ENCODE data around the gene NCAPG2.
"Not testable (repeated sequence)": the region's sequence is repeated elsewhere in the genome, so short reads cannot be mapped to it uniquely, and the experiment has no call there.

NCAPG2 gene

GRCh38 chr7:158706710-158707590 is 2.3 kb upstream of the NCAPG2 start:
- 95% methylated on average over 29 of the region's 29 CpGs for WGBS, 2 experiments
- H3K9me3 ChIP-seq (ENCODE audit: control insufficient read depth, low read length), result no peaks in the 10 kb centered on the region
- H3K36me3 ChIP-seq (ENCODE audit: control insufficient read depth, insufficient read depth, low read length), result no peaks in the 10 kb centered on the region
- H3K27ac ChIP-seq (ENCODE audit: insufficient read depth, low read depth, low read length, poor library complexity, severe bottlenecking), result no peak overlapping the region
- no peaks in the 10 kb centered on the region for H3K27me3 ChIP-seq (ENCODE audit: control insufficient read depth, insufficient read depth, low read length, poor library complexity, severe bottlenecking)
- H3K4me3 ChIP-seq (ENCODE audit: insufficient read depth, low read depth, low read length), result no peak overlapping the region
- peaks cover 15% of the 10 kb centered on the region for H3K4me1 ChIP-seq (ENCODE audit: control insufficient read depth, insufficient read depth, low read length)

GRCh38 chr7:158706273-158706704 is 1.7 kb upstream of the NCAPG2 start:
- peaks cover 15% of the 10 kb centered on the region for H3K4me1 ChIP-seq (ENCODE audit: control insufficient read depth, insufficient read depth, low read length)
- H3K9me3 ChIP-seq (ENCODE audit: control insufficient read depth, low read length), result no peaks in the 10 kb centered on the region
- 92 to 94% methylated on average over 5 of the region's 5 CpGs for WGBS, 2 experiments
- H3K36me3 ChIP-seq (ENCODE audit: control insufficient read depth, insufficient read depth, low read length), result peaks cover 6% of the 10 kb centered on the region
- no peak overlapping the region for H3K27ac ChIP-seq (ENCODE audit: insufficient read depth, low read depth, low read length, poor library complexity, severe bottlenecking)
- H3K4me3 ChIP-seq (ENCODE audit: insufficient read depth, low read depth, low read length), result no peak overlapping the region
- no peaks in the 10 kb centered on the region for H3K27me3 ChIP-seq (ENCODE audit: control insufficient read depth, insufficient read depth, low read length, poor library complexity, severe bottlenecking)

DNA sequence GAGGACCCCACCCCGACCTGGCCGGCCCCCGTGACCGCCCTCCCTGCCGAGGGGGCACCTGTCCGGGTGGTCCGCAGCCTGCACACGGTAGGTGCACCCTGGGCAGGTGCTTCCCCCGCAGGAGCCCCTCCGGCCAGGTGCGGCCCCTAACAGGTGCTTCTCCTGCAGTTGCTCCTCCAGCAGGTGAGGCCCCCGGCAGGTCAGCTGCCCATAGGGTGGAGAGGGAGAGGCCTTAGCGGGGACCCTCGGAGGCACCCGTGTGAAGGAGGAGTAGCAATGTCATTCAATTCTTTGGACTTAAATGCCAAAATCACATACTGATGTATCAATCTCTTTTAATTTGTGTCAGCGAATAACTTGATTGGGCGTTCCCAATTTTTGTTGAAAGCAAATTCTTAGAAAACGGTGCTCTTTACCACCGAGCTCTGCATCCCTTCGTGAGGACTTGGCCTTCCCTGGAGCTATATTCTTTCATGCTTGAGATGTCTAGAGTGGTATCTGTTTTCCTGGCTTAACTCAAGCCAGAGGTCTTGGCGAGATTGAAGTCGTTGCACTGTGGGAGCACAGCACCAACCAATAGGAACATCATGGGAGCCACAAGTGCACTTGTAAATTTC is 738 bp upstream of the NCAPG2 start:
- Histone ChIP-seq H3K9me3 (ENCODE audit: control insufficient read depth, low read length) (no peaks in the 10 kb centered on the region), H3K27me3 (ENCODE audit: control insufficient read depth, insufficient read depth, low read length, poor library complexity, severe bottlenecking) (no peaks in the 10 kb centered on the region), H3K36me3 (ENCODE audit: control insufficient read depth, insufficient read depth, low read length) (peaks cover 13% of the 10 kb centered on the region), H3K27ac (ENCODE audit: insufficient read depth, low read depth, low read length, poor library complexity, severe bottlenecking) (no peak overlapping the region), H3K4me1 (ENCODE audit: control insufficient read depth, insufficient read depth, low read length) (peaks cover 15% of the 10 kb centered on the region), H3K4me3 (ENCODE audit: insufficient read depth, low read depth, low read length) (peak overlapping the region; percentile 96)
- WGBS, 2 experiments, result 19 to 20% methylated on average over 22 of the region's 22 CpGs

GRCh38 chr7:158703679-158704523 is 703 bp downstream of the NCAPG2 start:
- peak overlapping the region; percentile 30 for H3K27ac ChIP-seq (ENCODE audit: insufficient read depth, low read depth, low read length, poor library complexity, severe bottlenecking)
- peaks cover 15% of the 10 kb centered on the region for H3K4me1 ChIP-seq (ENCODE audit: control insufficient read depth, insufficient read depth, low read length)
- peaks cover 15% of the 10 kb centered on the region for H3K36me3 ChIP-seq (ENCODE audit: control insufficient read depth, insufficient read depth, low read length)
- peak overlapping the region; percentile 96 for H3K4me3 ChIP-seq (ENCODE audit: insufficient read depth, low read depth, low read length)
- not testable (repeated sequence) for H3K9me3 ChIP-seq (ENCODE audit: control insufficient read depth, low read length); H3K27me3 ChIP-seq (ENCODE audit: control insufficient read depth, insufficient read depth, low read length, poor library complexity, severe bottlenecking)
- 14% methylated on average over 23 of the region's 23 CpGs for WGBS, 2 experiments

DNA sequence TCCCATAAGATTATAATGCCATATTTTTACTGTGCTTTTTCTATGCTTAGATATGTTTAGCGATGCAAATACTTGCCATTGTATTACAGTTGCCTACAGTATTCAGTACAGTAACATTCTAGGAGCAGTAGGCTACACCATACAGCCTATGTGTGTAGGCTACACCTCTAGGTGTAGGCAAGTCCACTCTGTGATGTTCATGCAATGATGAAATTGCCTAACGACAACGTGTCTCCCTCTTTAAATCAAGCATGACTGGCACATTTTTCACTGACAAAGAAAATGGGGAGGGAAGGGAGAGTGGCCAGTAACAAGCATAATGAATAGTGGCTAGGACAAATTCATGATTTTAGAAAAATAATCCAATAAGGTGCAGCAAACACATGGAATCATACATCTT is 1.7 kb downstream of the NCAPG2 start:
- peak overlapping the region; percentile 96 for H3K4me3 ChIP-seq (ENCODE audit: insufficient read depth, low read depth, low read length)
- H3K9me3 ChIP-seq (ENCODE audit: control insufficient read depth, low read length), result no peaks in the 10 kb centered on the region

DNA sequence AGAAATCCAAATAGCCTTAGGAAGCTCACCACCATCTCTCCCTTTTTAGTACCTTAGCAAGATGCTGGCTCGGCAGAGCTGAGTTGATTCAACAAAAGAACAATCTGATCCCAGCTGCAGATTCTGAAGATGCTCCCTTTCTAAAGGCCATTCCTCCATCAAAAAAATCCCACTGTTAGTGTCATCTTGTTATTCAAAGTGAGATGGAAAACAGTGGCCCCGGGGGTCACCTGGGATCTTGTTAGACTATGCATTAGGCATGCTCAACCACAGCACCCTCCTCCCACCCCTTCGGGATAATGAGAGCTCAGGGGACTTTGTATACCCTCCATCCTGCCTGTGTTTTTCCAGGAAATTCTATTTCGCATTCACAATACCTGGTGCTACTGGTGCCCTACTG is 2.4 kb downstream of the NCAPG2 start:
- peak overlapping the region; percentile 96 for H3K4me3 ChIP-seq (ENCODE audit: insufficient read depth, low read depth, low read length)

More for the DNA sequence above, 1.7 kb downstream of the NCAPG2 start:
- H3K27me3 ChIP-seq (ENCODE audit: control insufficient read depth, insufficient read depth, low read length, poor library complexity, severe bottlenecking), result no peaks in the 10 kb centered on the region
- H3K4me1 ChIP-seq (ENCODE audit: control insufficient read depth, insufficient read depth, low read length), result peaks cover 15% of the 10 kb centered on the region
- H3K36me3 ChIP-seq (ENCODE audit: control insufficient read depth, insufficient read depth, low read length), result peaks cover 17% of the 10 kb centered on the region
- no peak overlapping the region for H3K27ac ChIP-seq (ENCODE audit: insufficient read depth, low read depth, low read length, poor library complexity, severe bottlenecking)
- WGBS, 2 experiments, result 56 to 57% methylated on average over 3 of the region's 3 CpGs

GRCh38 chr7:158700008-158700407 is 4.6 kb downstream of the NCAPG2 start:
- 88 to 97% methylated on average over 2 to 5 of the region's 5 CpGs for WGBS, 2 experiments
- H3K4me3 ChIP-seq (ENCODE audit: insufficient read depth, low read depth, low read length), result no peak overlapping the region
- peaks cover 31% of the 10 kb centered on the region for H3K36me3 ChIP-seq (ENCODE audit: control insufficient read depth, insufficient read depth, low read length)
- no peaks in the 10 kb centered on the region for H3K9me3 ChIP-seq (ENCODE audit: control insufficient read depth, low read length)
- no peaks in the 10 kb centered on the region for H3K27me3 ChIP-seq (ENCODE audit: control insufficient read depth, insufficient read depth, low read length, poor library complexity, severe bottlenecking)
- no peak overlapping the region for H3K27ac ChIP-seq (ENCODE audit: insufficient read depth, low read depth, low read length, poor library complexity, severe bottlenecking)
- H3K4me1 ChIP-seq (ENCODE audit: control insufficient read depth, insufficient read depth, low read length), result peaks cover 15% of the 10 kb centered on the region

More for the DNA sequence above, 2.4 kb downstream of the NCAPG2 start:
- peaks cover 15% of the 10 kb centered on the region for H3K4me1 ChIP-seq (ENCODE audit: control insufficient read depth, insufficient read depth, low read length)
- no peaks in the 10 kb centered on the region for H3K27me3 ChIP-seq (ENCODE audit: control insufficient read depth, insufficient read depth, low read length, poor library complexity, severe bottlenecking)
- no peaks in the 10 kb centered on the region for H3K9me3 ChIP-seq (ENCODE audit: control insufficient read depth, low read length)
- 13 to 16% methylated on average over 4 of the region's 4 CpGs for WGBS, 2 experiments
- H3K36me3 ChIP-seq (ENCODE audit: control insufficient read depth, insufficient read depth, low read length), result peaks cover 23% of the 10 kb centered on the region
- no peak overlapping the region for H3K27ac ChIP-seq (ENCODE audit: insufficient read depth, low read depth, low read length, poor library complexity, severe bottlenecking)

DNA sequence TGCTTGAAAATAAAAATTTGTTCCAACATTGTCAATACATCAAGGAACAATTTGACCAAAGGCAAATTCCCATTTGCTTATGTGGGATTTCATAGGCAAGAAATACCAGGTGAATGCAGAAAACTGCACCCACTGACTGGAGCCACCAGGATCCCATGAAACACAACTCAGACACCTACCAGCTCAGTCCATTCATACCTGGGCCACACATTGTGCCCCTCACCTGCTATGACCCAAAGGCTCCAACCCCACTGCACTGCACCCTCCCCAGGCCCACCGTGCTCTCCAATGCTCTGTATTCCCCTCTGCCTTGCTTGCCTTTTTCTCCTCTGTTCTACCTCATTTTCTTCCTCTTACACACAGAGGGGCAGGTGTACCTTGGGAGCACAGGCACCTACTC is 5.3 kb downstream of the NCAPG2 start:
- Histone ChIP-seq H3K4me3 (ENCODE audit: insufficient read depth, low read depth, low read length) (no peak overlapping the region), H3K4me1 (ENCODE audit: control insufficient read depth, insufficient read depth, low read length) (peaks cover 15% of the 10 kb centered on the region), H3K36me3 (ENCODE audit: control insufficient read depth, insufficient read depth, low read length) (peaks cover 31% of the 10 kb centered on the region), H3K27ac (ENCODE audit: insufficient read depth, low read depth, low read length, poor library complexity, severe bottlenecking) (no peak overlapping the region), H3K27me3 (ENCODE audit: control insufficient read depth, insufficient read depth, low read length, poor library complexity, severe bottlenecking) (no peaks in the 10 kb centered on the region), H3K9me3 (ENCODE audit: control insufficient read depth, low read length) (no peaks in the 10 kb centered on the region)
- 0% methylated on average over 1 of the region's 1 CpG for WGBS, 2 experiments

DNA sequence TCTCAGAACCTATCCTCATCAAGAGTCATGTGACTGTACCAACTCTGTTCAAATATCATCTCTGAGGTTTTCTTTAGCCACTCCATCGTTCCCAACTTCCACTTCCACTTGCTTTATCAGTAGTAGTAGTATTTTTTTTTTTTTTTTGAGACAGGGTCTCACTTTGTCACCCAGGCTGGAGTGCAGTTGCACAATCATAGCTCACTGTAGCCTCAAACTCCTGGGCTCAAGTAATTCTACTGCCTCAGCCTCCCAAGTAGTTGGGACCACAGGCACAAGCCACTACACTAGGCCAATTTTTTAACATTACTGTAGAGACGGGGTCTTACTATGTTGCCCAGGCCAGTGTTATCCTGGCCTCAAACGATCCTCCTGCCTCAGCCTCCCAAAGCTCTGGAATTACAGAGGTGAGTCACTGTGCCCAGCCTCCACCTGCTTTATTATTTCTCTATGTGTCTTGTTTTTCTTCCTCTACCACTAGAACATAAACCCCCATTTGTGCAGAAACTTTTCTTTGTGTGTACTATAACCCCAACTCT is 5.9 kb downstream of the NCAPG2 start:
- H3K9me3 ChIP-seq (ENCODE audit: control insufficient read depth, low read length), result no peaks in the 10 kb centered on the region
- H3K27me3 ChIP-seq (ENCODE audit: control insufficient read depth, insufficient read depth, low read length, poor library complexity, severe bottlenecking), result no peaks in the 10 kb centered on the region
- peaks cover 13% of the 10 kb centered on the region for H3K4me1 ChIP-seq (ENCODE audit: control insufficient read depth, insufficient read depth, low read length)
- WGBS, 2 experiments, result 96 to 97% methylated on average over 2 of the region's 3 CpGs
- H3K27ac ChIP-seq (ENCODE audit: insufficient read depth, low read depth, low read length, poor library complexity, severe bottlenecking), result no peak overlapping the region
- H3K36me3 ChIP-seq (ENCODE audit: control insufficient read depth, insufficient read depth, low read length), result peaks cover 31% of the 10 kb centered on the region
- no peak overlapping the region for H3K4me3 ChIP-seq (ENCODE audit: insufficient read depth, low read depth, low read length)
